GM12878 (cell line): ENCODE data around the gene INPP4B.

Source experiments
- ATF7 ChIP-seq: fragments of 450-650 bp; IDR thresholded peaks from 2 replicates; pipeline ENCODE4 v1.6.1; 2016; ENCODE audit warnings: low read depth, mild to moderate bottlenecking
- NFXL1 ChIP-seq: fragments of 450-650 bp; IDR thresholded peaks from 2 replicates; pipeline ENCODE4 v1.6.1; 2017; ENCODE audit warnings: antibody characterized with exemption, mild to moderate bottlenecking, borderline replicate concordance
- NKRF ChIP-seq: fragments of 450-650 bp; conservative IDR thresholded peaks from 2 replicates; pipeline ENCODE4 v1.6.1; 2017; ENCODE audit warnings: mild to moderate bottlenecking, moderate library complexity
- NR2F1 ChIP-seq: fragments of 450-650 bp; conservative IDR thresholded peaks from 2 replicates; pipeline ENCODE4 v1.6.1; 2017; ENCODE audit warnings: mild to moderate bottlenecking
- RAD21 ChIP-seq: IDR thresholded peaks from 2 replicates; pipeline ENCODE4 v1.6.1; 2011; ENCODE audit warnings: mild to moderate bottlenecking, low read depth, low read length, moderate library complexity; ENCODE audit not compliant: insufficient read depth

- no peak for TF ChIP-seq ATF7
- TF ChIP-seq RAD21: no peak
- no peak for TF ChIP-seq NKRF
- TF ChIP-seq NR2F1: no peak
- no peak for TF ChIP-seq NFXL1
Measured at GRCh38 chr4:142100941-142101340, 745.2 kb downstream of the INPP4B start.
